DMS114 treated with DMSO at 0.1 percent for 48 hours (cell line): ENCODE measurements around the gene DCXR.

Experiments used
- DNase-seq: peaks from one replicate; lab custom pipeline; 2025; ENCODE audit not compliant: unreplicated experiment; lab: John Stamatoyannopoulos, UW

DCXR gene

GRCh38 chr17:82012261-82012639 lies 25.2 kb downstream of the DCXR start:
- no peak for DNase-seq

GRCh38 chr17:82011617-82012187 lies 25.8 kb downstream of the DCXR start:
- no peak for DNase-seq

GRCh38 chr17:82010575-82011525 lies 26.6 kb downstream of the DCXR start:
- DNase-seq: no peak

GRCh38 chr17:82009413-82009812 lies 28.1 kb downstream of the DCXR start:
- no peak for DNase-seq

- no peak for DNase-seq
Observed at GRCh38 chr17:82008941-82009405, 28.5 kb downstream of the DCXR start.

GRCh38 chr17:82008258-82008940 lies 29.1 kb downstream of the DCXR start:
- no peak for DNase-seq

GRCh38 chr17:82007495-82008257 lies 29.8 kb downstream of the DCXR start:
- no peak for DNase-seq

- no peak for DNase-seq
Observed at GRCh38 chr17:82007228-82007494, 30.3 kb downstream of the DCXR start.

- DNase-seq: no peak
Observed at GRCh38 chr17:82006468-82007227, 30.8 kb downstream of the DCXR start.

GRCh38 chr17:82005701-82006348 lies 31.7 kb downstream of the DCXR start:
- no peak for DNase-seq

GRCh38 chr17:82004517-82005455 lies 32.7 kb downstream of the DCXR start:
- DNase-seq: no peak

GRCh38 chr17:82003411-82004381 lies 33.8 kb downstream of the DCXR start:
- no peak for DNase-seq

- no peak for DNase-seq
Observed at GRCh38 chr17:82001571-82002056, 35.9 kb downstream of the DCXR start.

- no peak for DNase-seq
Observed at GRCh38 chr17:82000803-82001570, 36.5 kb downstream of the DCXR start.

- DNase-seq: no peak
Observed at GRCh38 chr17:81999976-82000802, 37.3 kb downstream of the DCXR start.

GRCh38 chr17:81999587-81999975 lies 37.9 kb downstream of the DCXR start:
- DNase-seq: no peak
